Fibroblast of skin of scalp (primary cell): ENCODE results near the gene BET1L.

Experiments
- DNase-seq: peaks from one replicate; pipeline ENCODE4 v3.0.0-alpha.2; 2013

The BET1L gene

GRCh38 chr11:209275-210121 is 2.3 kb upstream of the BET1L start:
- DNase-seq: peak; percentile 13

GRCh38 chr11:208917-209260 is 1.7 kb upstream of the BET1L start:
- DNase-seq: no peak

- DNase-seq: peak; percentile 77
Observed at GRCh38 chr11:208181-208916, 1.1 kb upstream of the BET1L start.

DNA sequence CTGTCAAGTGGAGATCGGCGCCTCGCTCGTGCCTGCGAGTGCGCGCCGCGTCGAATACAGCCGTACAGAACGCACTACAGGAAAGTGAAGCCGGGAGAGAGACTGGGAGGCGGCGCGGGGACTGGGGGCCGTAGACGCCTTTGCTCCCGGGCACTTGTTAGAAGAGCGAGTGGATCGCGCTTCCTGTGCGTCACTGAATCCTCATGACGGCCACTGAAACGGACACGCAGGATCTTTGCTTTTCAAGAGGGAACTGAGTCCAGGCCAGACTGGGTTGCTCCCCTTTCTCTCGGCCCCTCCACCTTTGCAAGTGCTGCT is 623 bp upstream of the BET1L start:
- peak; percentile 31 for DNase-seq

- no peak for DNase-seq
Observed at GRCh38 chr11:206526-207207, 532 bp downstream of the BET1L start.

- no peak for DNase-seq
Observed at GRCh38 chr11:206002-206384, 1.2 kb downstream of the BET1L start.

DNA sequence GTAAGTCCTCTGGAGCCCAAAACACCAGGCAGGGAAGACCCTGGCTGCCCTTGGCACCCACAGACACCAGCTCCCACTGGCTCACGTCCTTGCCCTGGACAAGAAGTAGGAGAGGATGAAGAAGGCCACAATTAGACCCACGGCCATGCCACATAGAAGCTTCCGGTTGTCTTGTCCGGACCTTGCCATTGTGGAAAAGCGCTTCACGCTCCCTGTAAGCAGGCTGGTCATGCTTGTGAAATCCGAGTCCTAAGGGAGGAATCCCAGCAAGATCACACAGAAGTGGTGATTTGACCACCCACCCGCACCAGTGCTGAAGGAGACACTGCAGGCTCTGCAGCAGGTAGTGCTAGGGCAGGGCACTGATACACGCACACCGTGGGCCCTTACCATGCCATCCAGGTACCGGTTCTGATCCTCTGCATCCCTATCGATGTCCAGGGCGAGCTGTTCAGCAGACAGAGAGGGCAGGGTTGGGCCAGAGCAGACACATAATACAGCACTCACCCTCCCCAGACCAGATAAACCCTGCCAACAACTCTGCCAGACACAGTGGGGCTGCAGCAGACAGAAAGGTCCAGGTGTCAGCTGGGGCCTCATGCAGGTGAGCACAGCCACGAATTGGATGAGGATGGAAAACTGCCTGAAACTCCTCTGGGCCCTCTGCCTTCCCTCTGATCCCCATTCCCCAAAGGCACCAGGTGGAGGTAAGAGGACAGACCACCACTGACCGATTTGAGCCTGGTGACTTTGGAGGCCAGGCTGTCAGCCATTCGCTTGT is 1.8 kb downstream of the BET1L start:
- DNase-seq: no peak

- DNase-seq: no peak
Observed at GRCh38 chr11:204587-205109, 2.6 kb downstream of the BET1L start.

DNA sequence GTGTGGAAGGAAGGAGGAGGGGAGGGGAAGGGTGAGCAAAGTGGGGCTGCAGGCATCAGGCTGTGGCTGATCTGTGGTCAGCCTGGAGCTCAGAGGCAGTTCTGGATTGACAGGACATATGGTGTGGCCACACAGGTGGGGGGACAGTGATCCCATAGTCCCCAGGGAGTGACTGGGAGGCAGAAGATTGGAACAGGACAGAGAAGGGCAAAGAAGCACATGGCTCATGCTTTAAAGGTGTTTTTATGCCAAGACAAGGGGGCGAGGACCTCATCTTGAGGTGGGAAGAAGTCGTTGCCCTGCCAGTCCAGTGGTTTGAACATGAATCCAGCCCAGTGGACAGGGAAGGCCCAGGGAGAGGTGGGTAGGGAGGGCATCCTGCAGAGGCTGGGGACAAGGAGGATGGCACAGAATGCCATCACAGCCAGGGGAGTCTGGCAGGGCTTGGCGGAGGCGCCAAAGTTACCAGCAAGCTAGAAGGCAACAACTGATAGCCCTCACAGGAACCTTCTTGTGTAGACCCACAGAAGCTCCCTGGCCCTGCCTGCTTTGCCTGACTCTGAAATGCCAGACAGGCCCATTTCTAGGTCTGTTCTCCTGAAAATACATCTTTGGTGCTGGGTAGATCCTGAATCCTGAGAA is 3.1 kb downstream of the BET1L start:
- DNase-seq: no peak

GRCh38 chr11:203056-203944 is 3.9 kb downstream of the BET1L start:
- DNase-seq: no peak

DNA sequence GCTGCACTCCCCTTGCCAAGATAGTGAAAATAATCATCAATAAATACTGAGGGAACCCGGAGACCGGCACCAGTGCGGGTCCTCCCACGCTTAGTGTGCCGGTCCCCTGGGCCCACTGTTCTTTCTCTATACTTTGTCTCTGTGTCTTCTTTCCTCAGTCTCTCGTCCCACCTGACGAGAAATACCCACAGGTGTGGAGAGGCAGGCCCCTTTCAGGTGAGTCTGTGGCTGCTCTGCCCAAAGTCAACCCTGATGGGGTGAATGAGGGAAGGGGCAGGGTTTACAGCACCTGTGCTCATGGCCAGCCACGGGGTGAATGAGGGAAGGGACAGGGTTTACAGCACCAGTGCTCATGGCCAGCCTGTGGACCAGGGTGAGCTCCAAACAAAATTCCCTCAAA is 4.7 kb downstream of the BET1L start:
- no peak for DNase-seq

DNA sequence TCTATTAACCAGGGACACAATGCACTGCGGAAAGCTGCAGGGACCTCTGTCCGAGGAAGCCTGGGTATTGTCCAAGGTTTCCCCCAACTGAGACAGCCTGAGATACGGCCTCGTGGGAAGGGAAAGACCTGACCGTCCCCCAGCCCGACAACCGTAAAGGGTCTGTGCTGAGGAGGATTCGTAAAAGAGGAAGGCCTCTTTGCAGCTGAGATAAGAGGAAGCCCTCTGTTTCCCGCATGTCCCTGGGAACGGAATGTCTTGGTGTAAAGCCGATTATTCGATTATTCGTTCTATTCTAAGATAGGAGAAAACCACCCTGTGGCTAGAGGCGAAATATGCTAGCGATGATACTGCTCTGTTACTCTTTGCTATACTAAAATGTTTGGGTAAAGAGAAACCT is 5.2 kb downstream of the BET1L start:
- no peak for DNase-seq

GRCh38 chr11:200224-201003 is 6.8 kb downstream of the BET1L start:
- DNase-seq: no peak

- no peak for DNase-seq
Observed at GRCh38 chr11:199782-200181, 7.4 kb downstream of the BET1L start.

DNA sequence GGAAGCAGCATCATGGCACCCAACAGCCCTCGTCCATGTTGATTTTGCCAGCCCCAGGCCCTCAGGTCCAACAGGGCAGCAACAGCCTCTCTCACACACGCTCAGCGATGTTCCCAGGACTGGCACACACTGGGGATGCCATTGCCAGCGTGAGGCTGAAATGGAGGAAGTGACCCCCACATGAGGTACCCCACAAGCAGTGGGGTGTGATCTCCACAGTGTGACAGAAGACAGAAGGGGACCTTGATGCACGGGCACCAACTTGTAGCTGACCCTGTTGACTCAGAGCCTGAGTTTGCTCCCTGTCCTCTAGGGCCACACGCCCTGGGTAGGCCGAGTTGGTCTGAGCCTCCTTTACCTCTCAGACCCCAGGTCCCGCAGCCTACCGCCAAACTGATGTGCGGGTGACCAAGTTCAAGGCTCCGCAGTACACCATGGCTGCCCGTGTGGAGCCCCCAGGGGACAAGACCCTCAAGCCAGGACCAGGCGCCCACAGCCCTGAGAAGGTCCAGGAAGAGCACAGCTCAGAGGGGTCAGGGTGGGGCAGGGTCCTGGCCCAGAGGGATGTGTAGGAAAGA is 8.1 kb downstream of the BET1L start:
- no peak for DNase-seq

DNA sequence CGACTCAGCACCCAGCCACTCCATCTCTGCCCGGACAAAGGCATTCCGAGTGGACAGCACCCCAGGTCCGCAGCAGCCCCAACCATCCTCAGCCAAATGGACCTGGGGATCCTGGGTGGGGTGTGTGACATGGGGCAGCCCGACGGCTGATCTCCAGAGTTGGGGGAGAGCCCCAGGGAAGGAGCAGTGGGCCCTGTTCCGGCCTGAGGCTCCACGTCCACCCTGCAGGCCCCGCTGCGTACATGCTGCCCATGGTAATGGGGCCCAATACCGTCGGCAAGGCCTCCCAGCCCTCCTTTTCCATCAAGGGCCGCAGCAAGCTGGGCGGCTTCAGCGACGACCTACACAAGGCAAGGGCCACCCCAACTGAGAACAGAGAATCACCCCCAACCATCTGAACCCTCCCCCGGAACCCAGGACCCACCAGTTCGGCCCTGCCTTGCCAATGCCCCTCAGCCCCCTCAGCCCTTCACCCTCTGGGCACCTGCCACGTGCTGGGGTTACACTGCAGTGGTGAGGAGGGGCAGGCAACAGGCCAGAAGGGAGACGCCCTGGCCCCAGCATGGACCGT is 8.9 kb downstream of the BET1L start:
- DNase-seq: no peak

DNA sequence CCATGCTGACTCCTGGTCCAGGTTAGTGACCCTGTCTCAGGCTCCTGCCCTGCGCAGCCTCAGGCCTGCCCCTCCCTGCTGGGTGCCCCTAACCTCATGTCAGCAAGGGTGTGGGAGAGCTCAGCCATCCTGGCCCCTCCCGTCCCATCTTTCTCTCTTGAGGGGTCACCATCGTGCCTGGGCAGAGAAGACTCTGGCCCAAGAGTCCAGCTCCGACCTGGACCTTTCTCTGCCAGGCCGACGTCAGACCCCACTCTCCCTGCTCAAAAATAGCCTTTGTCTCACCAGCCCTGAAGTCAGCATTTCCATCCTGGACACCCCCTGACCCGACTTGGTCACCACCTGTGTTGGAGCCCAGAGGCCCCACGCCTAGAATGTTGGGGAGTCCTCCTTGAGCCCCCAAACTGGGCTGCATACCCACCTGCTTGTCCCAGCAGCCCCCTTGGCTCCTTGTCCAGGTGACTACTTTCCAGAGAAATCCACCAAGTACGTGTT is 9.4 kb downstream of the BET1L start:
- no peak for DNase-seq

DNA sequence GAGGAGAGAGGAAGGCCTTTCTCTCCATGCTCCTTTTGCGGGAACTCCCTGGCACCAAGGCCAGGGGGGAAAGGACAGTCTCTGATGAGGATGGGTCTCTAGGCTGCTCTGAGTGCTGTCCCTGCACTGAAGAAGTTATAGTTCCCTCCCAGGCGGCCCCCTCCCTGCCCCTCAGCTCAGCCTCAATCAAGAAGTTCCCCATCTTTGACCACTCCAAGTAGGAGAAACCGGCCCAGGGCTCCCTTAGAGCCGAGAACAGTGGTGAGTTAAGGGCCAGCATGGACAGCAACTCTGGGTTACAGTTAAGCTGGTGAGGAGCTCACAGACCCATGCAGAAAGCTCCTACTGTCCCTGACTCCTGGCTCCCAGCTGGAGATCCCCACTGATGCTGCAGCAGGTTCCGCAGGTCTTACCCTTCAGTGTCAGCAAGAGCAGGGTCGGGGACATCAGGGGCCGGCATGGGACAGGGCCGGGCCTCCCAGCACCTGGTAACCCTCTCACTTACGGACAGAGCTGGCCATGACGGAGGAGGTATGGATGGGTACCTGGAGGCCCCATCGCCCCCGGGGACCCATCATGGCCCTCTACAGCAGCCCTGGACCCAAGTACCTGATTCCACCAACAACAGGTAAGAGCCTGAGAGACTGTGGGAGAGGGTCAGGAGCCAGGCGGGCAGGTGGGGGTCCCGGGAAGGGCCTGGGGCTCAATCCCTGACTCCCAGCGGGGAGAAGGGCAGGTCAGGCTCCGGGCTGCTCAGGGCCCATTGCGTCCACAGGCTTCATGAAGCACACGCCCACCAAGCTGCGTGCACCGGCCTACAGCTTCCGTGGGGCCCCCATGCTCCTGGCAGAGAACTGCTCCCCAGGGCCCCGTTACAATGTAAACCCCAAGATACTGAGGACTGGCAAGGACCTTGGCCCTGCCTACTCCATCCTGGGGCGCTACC is 10.1 kb downstream of the BET1L start:
- DNase-seq: no peak
